NB4 (cell line): ENCODE results near the gene CHST5.

ENCODE experiments used
- DNase-seq: peaks from one replicate; pipeline ENCODE4 v3.0.0; 2010; ENCODE audit warnings: low read depth
- H3K4me3 ChIP-seq: one replicate; pipeline ENCODE4 v1.5.1; 2011; ENCODE audit warnings: mild to moderate bottlenecking, low read depth, low read length, moderate library complexity
- CTCF ChIP-seq: IDR thresholded peaks from one replicate; pipeline ENCODE4 v1.5.1; 2012; ENCODE audit warnings: low read depth, low read length
- MAX ChIP-seq: IDR thresholded peaks from 2 replicates; pipeline ENCODE4 v1.6.1; 2011; ENCODE audit warnings: low read depth, low read length
- MYC ChIP-seq: IDR thresholded peaks from 2 replicates; pipeline ENCODE4 v1.6.1; 2011; ENCODE audit warnings: low read depth, low read length
- POLR2A ChIP-seq: IDR thresholded peaks from 2 replicates; pipeline ENCODE4 v1.6.1; 2011; ENCODE audit warnings: mild to moderate bottlenecking; ENCODE audit not compliant: insufficient read length; ENCODE audit errors: extremely low read depth

The CHST5 gene

GRCh38 chr16:75491876-75492275 lies 44.0 kb downstream of the CHST5 start:
- H3K4me3 ChIP-seq, result no peak overlapping the region
- DNase-seq, result no peak
- TF ChIP-seq MYC, result no peak
- no peak for TF ChIP-seq POLR2A
- TF ChIP-seq CTCF, result peak; percentile 21
- TF ChIP-seq MAX, result no peak

- TF ChIP-seq MAX (no peak), MYC (no peak), CTCF (no peak), POLR2A (no peak)
- H3K4me3 ChIP-seq, result no peak overlapping the region
- no peak for DNase-seq
Observed at GRCh38 chr16:75488322-75488721, 47.6 kb downstream of the CHST5 start.

- TF ChIP-seq MAX (no peak), MYC (no peak), POLR2A (no peak), CTCF (no peak)
- no peak for DNase-seq
- no peak overlapping the region for H3K4me3 ChIP-seq
Observed at GRCh38 chr16:75486676-75487313, 49.1 kb downstream of the CHST5 start.

GRCh38 chr16:75486014-75486675 lies 49.8 kb downstream of the CHST5 start:
- TF ChIP-seq CTCF (no peak), POLR2A (no peak), MAX (no peak), MYC (no peak)
- no peak for DNase-seq
- H3K4me3 ChIP-seq, result no peak overlapping the region

- TF ChIP-seq MAX (no peak), CTCF (no peak), POLR2A (no peak), MYC (no peak)
- H3K4me3 ChIP-seq, result no peak overlapping the region
- DNase-seq, result no peak
Observed at GRCh38 chr16:75485230-75486013, 50.5 kb downstream of the CHST5 start.
